Left renal cortex interstitium (tissue), 4 donors: Measurements from ENCODE around the gene GPR146. TPM values are rescaled to one million over a fixed set of nuclear protein-coding genes. Genes with fewer than 3 reads are reported as not detected.
A peak's percentile ranks its signal among the peaks of the same experiment; 100 is the strongest.
"Not testable (repeated sequence)": the region's sequence is repeated elsewhere in the genome, so short reads cannot be mapped to it uniquely, and the experiment has no call there.

ENCODE experiments used
- DNase-seq, 4 donors: peaks; one replicate each; pipeline ENCODE4 v3.0.0-alpha.2; 2013; ENCODE audit warnings: low read depth in 4 of 4, low spot score in 2 of 4, missing footprints in 1 of 4
- polyA plus RNA-seq, 4 donors: library from polyadenylated mRNA; unstranded; fragments of 120-200 nt; gene quantifications; one replicate each; pipeline ENCODE4 v1.2.1, GENCODE V29; 2013; ENCODE audit not compliant: insufficient read length in 4 of 4

GPR146 gene
- polyA plus RNA-seq, 4 donors = 1.9 to 5.5 (median 4.3) TPM

GRCh38 chr7:1073142-1073977, 29.0 kb downstream of the GPR146 start:
- no peak for DNase-seq

GRCh38 chr7:1074018-1074417, 29.7 kb downstream of the GPR146 start:
- DNase-seq = not testable (repeated sequence)

GRCh38 chr7:1074593-1075431, 30.5 kb downstream of the GPR146 start:
- DNase-seq = no peak

- no peak for DNase-seq
Measured at GRCh38 chr7:1076184-1077072, 32.1 kb downstream of the GPR146 start.

GRCh38 chr7:1078519-1078918, 34.2 kb downstream of the GPR146 start:
- DNase-seq = no peak

- DNase-seq = no peak
Measured at GRCh38 chr7:1078985-1079384, 34.6 kb downstream of the GPR146 start.

GRCh38 chr7:1079546-1079945, 35.2 kb downstream of the GPR146 start:
- DNase-seq = no peak

GRCh38 chr7:1080252-1080920, 36.0 kb downstream of the GPR146 start:
- no peak for DNase-seq

- no peak for DNase-seq
Measured at GRCh38 chr7:1080921-1081255, 36.5 kb downstream of the GPR146 start.

GRCh38 chr7:1081336-1081735, 37.0 kb downstream of the GPR146 start:
- no peak for DNase-seq

GRCh38 chr7:1081931-1082401, 37.6 kb downstream of the GPR146 start:
- DNase-seq = no peak

GRCh38 chr7:1083729-1084657, 39.6 kb downstream of the GPR146 start:
- DNase-seq = no peak

- DNase-seq = no peak
Measured at GRCh38 chr7:1085266-1085665, 40.9 kb downstream of the GPR146 start.

- DNase-seq = no peak
Measured at GRCh38 chr7:1085910-1086421, 41.6 kb downstream of the GPR146 start.

- peak in 1 of 4 donors; percentile 52 for DNase-seq
Measured at GRCh38 chr7:1086588-1087464, 42.5 kb downstream of the GPR146 start.

GRCh38 chr7:1087465-1087814, 43.1 kb downstream of the GPR146 start:
- no peak for DNase-seq

GRCh38 chr7:1087952-1088920, 43.9 kb downstream of the GPR146 start, which contains the start of gene GPER1:
GPER1 (plus strand) TSS chr7:1088113; CDS start chr7:1091729, 3,616 bp downstream.
- DNase-seq = no peak
